CD4-positive, CD25-positive, alpha-beta regulatory T cell (primary cell): ENCODE data around the gene TIE1. TPM values are rescaled to one million over a fixed set of nuclear protein-coding genes. Genes with fewer than 3 reads are reported as not detected.
"Not testable (repeated sequence)": the region's sequence is repeated elsewhere in the genome, so short reads cannot be mapped to it uniquely, and the experiment has no call there.

Experiments used
- ATAC-seq, 2 donors: fragments of 150-1000 bp; cut with Tn5 transposase; one replicate each; pipeline ENCODE4 v1.10.0; 2021; ENCODE audit warnings: low read depth in 2 of 2, moderate number of reproducible peaks in 2 of 2, moderate library complexity in 1 of 2
- DNase-seq, 3 donors: peaks; one replicate each; pipeline versions ENCODE4 v3.0.0 to v3.0.0-alpha.2; 2012 to 2022; ENCODE audit warnings: mixed read lengths in 1 of 3
- H3K27ac ChIP-seq: one replicate; pipeline ENCODE4 v1.7.0; 2013; ENCODE audit warnings: mild to moderate bottlenecking, low read length; ENCODE audit not compliant: insufficient read depth, poor library complexity, severe bottlenecking
- H3K27me3 ChIP-seq: one replicate; pipeline ENCODE4 v1.7.0; 2013; ENCODE audit warnings: low read length; ENCODE audit not compliant: control insufficient read depth, insufficient read depth
- H3K36me3 ChIP-seq: one replicate; pipeline ENCODE4 v1.7.0; 2013; ENCODE audit warnings: mild to moderate bottlenecking, low read length, moderate library complexity; ENCODE audit not compliant: control insufficient read depth, insufficient read depth
- H3K4me1 ChIP-seq: 2 replicates; pipeline ENCODE4 v1.7.0; 2013; ENCODE audit warnings: mild to moderate bottlenecking, low read length; ENCODE audit not compliant: insufficient read depth, control insufficient read depth, poor library complexity, severe bottlenecking
- H3K4me3 ChIP-seq: one replicate; pipeline ENCODE4 v1.7.0; 2013; ENCODE audit warnings: low read depth, mild to moderate bottlenecking, low read length, moderate library complexity
- H3K9me3 ChIP-seq, 2 experiments: 1 replicate in 1 of 2; 2 replicates in 1 of 2; pipeline ENCODE4 v1.7.0; 2013; ENCODE audit warnings: low read length in 2 of 2, mild to moderate bottlenecking in 1 of 2, moderate library complexity in 1 of 2; ENCODE audit not compliant: control insufficient read depth in 2 of 2
- H3K27ac Mint-ChIP-seq, 3 donors: one replicate each; pipeline ENCODE4 v1.8.0; 2020 to 2022; ENCODE audit warnings: mild to moderate bottlenecking in 3 of 3, mixed read lengths in 3 of 3, moderate library complexity in 2 of 3
- H3K27me3 Mint-ChIP-seq: one replicate; pipeline ENCODE4 v1.8.0; 2022; ENCODE audit warnings: mild to moderate bottlenecking, mixed read lengths
- H3K36me3 Mint-ChIP-seq: one replicate; pipeline ENCODE4 v1.8.0; 2020; ENCODE audit warnings: mixed read lengths
- H3K4me1 Mint-ChIP-seq, 4 donors: one replicate each; pipeline ENCODE4 v1.8.0; 2020 to 2022; ENCODE audit warnings: mixed read lengths in 4 of 4, mild to moderate bottlenecking in 1 of 4
- H3K4me3 Mint-ChIP-seq, 4 donors: one replicate each; pipeline ENCODE4 v1.8.0; 2020 to 2022; ENCODE audit warnings: mild to moderate bottlenecking in 4 of 4, mixed read lengths in 4 of 4, moderate library complexity in 3 of 4
- H3K9me3 Mint-ChIP-seq, 7 donors: one replicate each; pipeline ENCODE4 v1.8.0; 2020 to 2022; ENCODE audit warnings: mixed read lengths in 7 of 7, mild to moderate bottlenecking in 3 of 7, moderate library complexity in 2 of 7
- polyA plus RNA-seq, 4 donors: library from polyadenylated mRNA; unstranded; fragments of 300-500 nt; fragmentation: Illumina TruSeq; gene quantifications; one replicate each; pipeline ENCODE4 v1.2.3, GENCODE V29; 2021
- total RNA-seq: library from RNA; stranded (reverse); gene quantifications from one replicate; pipeline ENCODE4 v1.2.3, GENCODE V29; 2022

The TIE1 gene
- total and polyA plus RNA-seq, 5 donors from 2014 or later = 1.3 TPM; not detected in 4

GRCh38 chr1:43366179-43366578 is 65.4 kb downstream of the TIE1 start:
- Histone ChIP-seq H3K27ac (peak overlapping the region; percentile 80), H3K4me3 (no peak overlapping the region), H3K9me3 (no peaks in the 10 kb centered on the region), H3K36me3 (peaks cover 39% of the 10 kb centered on the region), H3K4me1 (peaks cover 28% of the 10 kb centered on the region), H3K27me3 (no peaks in the 10 kb centered on the region)
- peak overlapping the region; percentile 79 to 94 (median 90) for H3K4me3 Mint-ChIP-seq
- ATAC-seq (no peak), DNase-seq (no peak)
- peaks cover 28% of the 10 kb centered on the region for H3K36me3 Mint-ChIP-seq
- H3K4me1 Mint-ChIP-seq = peaks cover 9 to 50% (median 26%) of the 10 kb centered on the region in 4 donors
- no peaks in the 10 kb centered on the region for H3K27me3 Mint-ChIP-seq
- no peaks in the 10 kb centered on the region for H3K9me3 Mint-ChIP-seq
- peak overlapping the region in 2 of 3 donors; percentile 69 to 96 for H3K27ac Mint-ChIP-seq

DNA sequence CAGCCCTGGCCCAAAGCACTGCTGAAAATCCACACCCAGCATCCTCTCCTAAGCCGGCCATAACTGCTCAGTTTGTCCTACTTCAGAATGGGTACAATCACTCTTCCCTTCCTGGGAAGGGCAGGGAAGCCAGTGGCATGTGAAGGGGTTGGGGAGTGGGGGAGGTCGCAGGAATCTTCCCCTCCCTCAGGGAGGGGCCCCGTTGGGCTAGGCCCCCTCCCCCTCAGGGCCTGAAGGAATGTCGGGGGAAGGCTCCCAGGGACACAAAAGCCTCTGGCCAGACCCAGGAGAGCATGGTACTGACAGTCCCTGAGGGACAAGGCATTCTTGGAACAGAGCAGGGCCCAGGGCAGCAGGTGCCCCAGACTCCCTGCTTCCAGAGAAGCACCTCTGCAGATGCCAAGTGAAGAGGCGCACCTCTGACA is 65.8 kb downstream of the TIE1 start:
- Histone ChIP-seq H3K27me3 (no peaks in the 10 kb centered on the region), H3K36me3 (peaks cover 35% of the 10 kb centered on the region), H3K27ac (peak overlapping the region; percentile 80), H3K4me1 (peaks cover 28% of the 10 kb centered on the region), H3K4me3 (peak overlapping the region; percentile 26), H3K9me3 (no peaks in the 10 kb centered on the region)
- DNase-seq = no peak
- Mint-ChIP-seq H3K4me1 (peaks cover 13 to 54% (median 26%) of the 10 kb centered on the region in 4 donors), H3K27me3 (no peaks in the 10 kb centered on the region), H3K4me3 (peak overlapping the region; percentile 88 to 94 (median 92)), H3K27ac (peak overlapping the region; percentile 60 to 96 (median 69)), H3K9me3 (no peaks in the 10 kb centered on the region), H3K36me3 (peaks cover 24% of the 10 kb centered on the region)
- no peak for ATAC-seq

GRCh38 chr1:43367026-43367903 is 66.5 kb downstream of the TIE1 start:
- Histone ChIP-seq H3K4me3 (peak overlapping the region; percentile 43), H3K27ac (peak overlapping the region; percentile 80), H3K27me3 (no peaks in the 10 kb centered on the region), H3K9me3 (no peaks in the 10 kb centered on the region), H3K4me1 (peaks cover 28% of the 10 kb centered on the region), H3K36me3 (peaks cover 32% of the 10 kb centered on the region)
- H3K27ac Mint-ChIP-seq = peak overlapping the region; percentile 60 to 96 (median 69)
- peak overlapping the region; percentile 88 to 94 (median 92) for H3K4me3 Mint-ChIP-seq
- H3K4me1 Mint-ChIP-seq = peaks cover 14 to 54% (median 25%) of the 10 kb centered on the region in 4 donors
- peaks cover 20% of the 10 kb centered on the region for H3K36me3 Mint-ChIP-seq
- peak in 2 of 3 donors; percentile 32 to 48 for DNase-seq
- H3K9me3 Mint-ChIP-seq = no peaks in the 10 kb centered on the region
- no peaks in the 10 kb centered on the region for H3K27me3 Mint-ChIP-seq
- ATAC-seq = peak; percentile 25 to 26

DNA sequence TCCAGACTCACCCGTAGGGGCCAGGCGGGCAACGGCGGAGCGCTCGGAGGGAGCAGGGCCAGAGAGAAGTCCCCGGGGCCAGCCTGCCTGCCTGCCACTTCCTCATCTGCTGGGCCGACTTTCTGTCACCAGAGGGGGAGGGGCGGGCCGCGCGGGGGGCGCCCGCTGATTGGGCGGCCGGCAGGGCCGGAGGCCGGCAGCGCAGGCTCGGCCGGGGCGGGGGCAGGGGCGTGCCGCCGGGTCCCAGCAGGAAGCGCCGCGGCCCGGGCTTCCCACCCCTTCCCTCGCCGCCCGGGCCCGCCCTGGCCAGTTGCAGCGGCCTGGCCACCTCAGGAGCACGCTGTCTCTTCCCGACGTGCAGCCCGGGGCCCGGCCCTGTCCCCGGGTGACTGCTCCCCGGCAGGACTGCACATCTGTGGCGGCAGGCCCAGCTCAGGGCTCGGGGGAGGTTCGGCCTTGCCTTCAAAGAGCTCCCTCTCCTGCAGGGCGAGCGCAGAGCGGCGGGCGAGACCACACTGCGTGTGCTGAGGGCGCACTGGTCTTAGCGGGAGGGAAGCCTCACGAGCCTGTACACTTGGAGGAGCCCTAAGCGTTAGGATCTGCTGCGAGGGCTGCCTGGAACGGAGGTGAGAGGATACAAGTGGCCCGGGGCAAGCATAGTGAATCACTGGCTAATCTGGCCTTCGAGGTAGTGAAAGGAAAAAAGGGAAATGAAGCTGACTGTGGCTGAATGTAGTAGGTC is 67.3 kb downstream of the TIE1 start, which contains the start of gene ELOVL1:
TSS of gene ELOVL1 (minus strand) at position 108 of the 742 bp plus-strand sequence. CDS start 2,402 bp downstream, outside the sequence.
- ATAC-seq = peak; percentile 83 to 84
- DNase-seq = peak; percentile 73 to 91 (median 83)
- Mint-ChIP-seq H3K27ac (peak within 1 kb of the TSS; percentile 90 to 96 (median 91)), H3K36me3 (peaks cover 15% of the 10 kb centered on the region), H3K27me3 (no peaks in the 10 kb centered on the region), H3K9me3 (no peaks in the 10 kb centered on the region), H3K4me3 (peak within 1 kb of the TSS; percentile 88 to 97 (median 92)), H3K4me1 (peaks cover 14 to 54% (median 25%) of the 10 kb centered on the region in 4 donors)
- H3K4me3 ChIP-seq = peak within 1 kb of the TSS; percentile 87
- H3K4me1 ChIP-seq = peaks cover 28% of the 10 kb centered on the region
- H3K27ac ChIP-seq = peak within 1 kb of the TSS; percentile 80
- no peaks in the 10 kb centered on the region for H3K9me3 ChIP-seq
- H3K27me3 ChIP-seq = no peaks in the 10 kb centered on the region
- H3K36me3 ChIP-seq = peaks cover 25% of the 10 kb centered on the region

- peaks cover 11% of the 10 kb centered on the region for H3K36me3 Mint-ChIP-seq
- H3K4me3 Mint-ChIP-seq = peak overlapping the region; percentile 86 to 97 (median 88)
- Histone ChIP-seq H3K36me3 (peaks cover 20% of the 10 kb centered on the region), H3K4me1 (peaks cover 28% of the 10 kb centered on the region), H3K9me3 (no peaks in the 10 kb centered on the region), H3K27ac (peak overlapping the region; percentile 78), H3K27me3 (no peaks in the 10 kb centered on the region), H3K4me3 (peak overlapping the region; percentile 87)
- H3K27me3 Mint-ChIP-seq = no peaks in the 10 kb centered on the region
- peak overlapping the region; percentile 88 to 91 (median 90) for H3K27ac Mint-ChIP-seq
- DNase-seq (no peak), ATAC-seq (no peak)
- H3K9me3 Mint-ChIP-seq = no peaks in the 10 kb centered on the region
- peaks cover 14 to 54% (median 25%) of the 10 kb centered on the region in 4 donors for H3K4me1 Mint-ChIP-seq
Measured at GRCh38 chr1:43368646-43369020, 67.9 kb downstream of the TIE1 start.

GRCh38 chr1:43369779-43370178 is 69.0 kb downstream of the TIE1 start:
- H3K27ac Mint-ChIP-seq, H3K9me3 Mint-ChIP-seq, H3K4me3 ChIP-seq, DNase-seq, H3K36me3 ChIP-seq, H3K36me3 Mint-ChIP-seq, H3K9me3 ChIP-seq, H3K27me3 Mint-ChIP-seq, ATAC-seq, H3K27ac ChIP-seq, H3K27me3 ChIP-seq: not testable (repeated sequence)
- Mint-ChIP-seq H3K4me1 (peaks cover 14 to 51% (median 23%) of the 10 kb centered on the region in 4 donors), H3K4me3 (peak overlapping the region in 1 of 4 donors; percentile 31)
- peaks cover 28% of the 10 kb centered on the region for H3K4me1 ChIP-seq

GRCh38 chr1:43370564-43370963 is 69.8 kb downstream of the TIE1 start:
- no peak for DNase-seq
- Mint-ChIP-seq H3K36me3 (peaks cover 2% of the 10 kb centered on the region), H3K4me1 (peaks cover 14 to 46% (median 21%) of the 10 kb centered on the region in 4 donors), H3K27me3 (no peaks in the 10 kb centered on the region), H3K4me3 (peak overlapping the region; percentile 31 to 76 (median 65)), H3K27ac (peak overlapping the region; percentile 5 to 91 (median 44)), H3K9me3 (no peaks in the 10 kb centered on the region)
- Histone ChIP-seq H3K36me3 (peaks cover 1% of the 10 kb centered on the region), H3K27me3 (no peaks in the 10 kb centered on the region), H3K9me3 (no peaks in the 10 kb centered on the region), H3K27ac (no peak overlapping the region), H3K4me1 (peaks cover 27% of the 10 kb centered on the region), H3K4me3 (no peak overlapping the region)
- ATAC-seq = no peak
